Endothelial cell of umbilical vein (primary cell): ENCODE results near the gene SORCS2. TPM values are rescaled to one million over a fixed set of nuclear protein-coding genes. Genes with fewer than 3 reads are reported as not detected.

ENCODE experiments used
- BruUV-seq: library from RNA; stranded (reverse); fragments of 400-500 nt; replicated peaks from 2 replicates; lab custom pipeline; 2021; lab: Mats Ljungman, UMichigan
- CTCF ChIA-PET: fragments of 300-600, 350-600 bp; sonication (Branson Sonifier 250); formaldehyde crosslinking; loops from one replicate; lab custom pipeline; 2021; ENCODE audit warnings: antibody characterized with exemption, inconsistent platforms; lab: Charles Lee
- POLR2A ChIA-PET: fragments of 300-600, 350-600 bp; sonication (Branson Sonifier 250); formaldehyde crosslinking; loops from one replicate; lab custom pipeline; 2021; ENCODE audit warnings: antibody characterized with exemption, inconsistent platforms; lab: Charles Lee
- DNase-seq: peaks from one replicate; pipeline ENCODE4 v3.0.0-alpha.2; 2011; ENCODE audit warnings: low read depth, low spot score
- FAIRE-seq: peaks from 2 replicates; lab custom pipeline; 2011; peaks lifted over from hg19 to GRCh38; lab: Jason Lieb, UNC
- H2AFZ ChIP-seq: 2 replicates; pipeline ENCODE4 v1.6.0; 2012; ENCODE audit warnings: low read depth, low read length, control low read depth, inconsistent platforms
- H3K27ac ChIP-seq: 2 replicates; pipeline ENCODE4 v1.5.1; 2011; ENCODE audit warnings: low read depth, mild to moderate bottlenecking, control low read depth, low read length, moderate library complexity; ENCODE audit not compliant: insufficient read depth
- H3K27me3 ChIP-seq, 2 experiments: 2 replicates each; pipeline versions ENCODE4 v1.6.0 to v1.6.1; 2011; ENCODE audit warnings: low read length in 2 of 2, mixed read lengths in 1 of 2; ENCODE audit not compliant: control insufficient read depth in 2 of 2, insufficient read depth in 2 of 2
- H3K36me3 ChIP-seq, 2 experiments: 2 replicates in 1 of 2; 3 replicates in 1 of 2; pipeline ENCODE4 v1.5.1; 2011; ENCODE audit warnings: low read length in 2 of 2, mild to moderate bottlenecking in 1 of 2, moderate library complexity in 1 of 2; ENCODE audit not compliant: control insufficient read depth in 2 of 2, insufficient read depth in 2 of 2; ENCODE audit errors: extremely low read depth in 1 of 2
- H3K4me1 ChIP-seq: 3 replicates; pipeline ENCODE4 v1.5.1; 2011; ENCODE audit warnings: mild to moderate bottlenecking, low read length; ENCODE audit not compliant: control insufficient read depth, insufficient read depth; ENCODE audit errors: extremely low read depth
- H3K4me2 ChIP-seq: 2 replicates; pipeline ENCODE4 v1.6.1; 2011; ENCODE audit warnings: low read length, control low read depth, mixed read lengths; ENCODE audit not compliant: insufficient read depth
- H3K4me3 ChIP-seq, 3 experiments: fragments of 200-600 bp in 1 of 3; sonication (generic), shearing (Covaris generic) in 1 of 3; replicated peaks in 1 of 3; 2 replicates each; pipeline ENCODE4 v1.5.1; 2011 to 2016; ENCODE audit warnings: control low read depth in 3 of 3, low read length in 3 of 3, mild to moderate bottlenecking in 2 of 3, inconsistent platforms in 1 of 3, low read depth in 1 of 3, moderate library complexity in 1 of 3; ENCODE audit not compliant: insufficient read depth in 1 of 3
- H3K79me2 ChIP-seq: 2 replicates; pipeline ENCODE4 v1.6.0; 2012; ENCODE audit warnings: low read length, inconsistent platforms; ENCODE audit not compliant: control insufficient read depth, insufficient read depth
- H3K9ac ChIP-seq: replicated peaks from 2 replicates; pipeline ENCODE3; 2011; ENCODE audit warnings: low read length, control low read depth; ENCODE audit not compliant: insufficient read depth; ENCODE audit errors: extremely low read depth
- H3K9me1 ChIP-seq: replicated peaks from 3 replicates; pipeline ENCODE4 v1.6.0; 2011; ENCODE audit warnings: mild to moderate bottlenecking, low read length; ENCODE audit not compliant: control insufficient read depth, insufficient read depth; ENCODE audit errors: extremely low read depth
- H3K9me3 ChIP-seq: replicated peaks from 2 replicates; pipeline ENCODE4 v1.5.1; 2012; ENCODE audit warnings: low read length, inconsistent platforms; ENCODE audit not compliant: control insufficient read depth, insufficient read depth
- H4K20me1 ChIP-seq: replicated peaks from 2 replicates; pipeline ENCODE3; 2011; ENCODE audit warnings: mild to moderate bottlenecking, low read length; ENCODE audit not compliant: control insufficient read depth, insufficient read depth; ENCODE audit errors: extremely low read depth
- CTCF ChIP-seq, 2 donors: IDR thresholded peaks; 1 replicate in 1 of 2; 2 replicates in 1 of 2; pipeline ENCODE4 v1.5.1; 2011; ENCODE audit warnings: low read length in 2 of 2, mild to moderate bottlenecking in 2 of 2, moderate library complexity in 2 of 2, control low read depth in 1 of 2, inconsistent platforms in 1 of 2, low read depth in 1 of 2; ENCODE audit not compliant: insufficient read depth in 1 of 2; ENCODE audit errors: extremely low read depth in 1 of 2
- EZH2 ChIP-seq: IDR thresholded peaks from 2 replicates; pipeline ENCODE4 v1.6.1; 2012; ENCODE audit warnings: borderline replicate concordance, low read depth, mild to moderate bottlenecking, moderate library complexity, low read length, inconsistent platforms; ENCODE audit not compliant: severe bottlenecking
- FOS ChIP-seq: IDR thresholded peaks from 2 replicates; pipeline ENCODE4 v1.6.1; 2011; ENCODE audit warnings: mild to moderate bottlenecking, low read length, moderate library complexity, borderline replicate concordance; ENCODE audit not compliant: insufficient read depth
- GATA2 ChIP-seq: IDR thresholded peaks from 2 replicates; pipeline ENCODE4 v1.7.0; 2011; ENCODE audit warnings: low read depth, mild to moderate bottlenecking, moderate library complexity, mixed read lengths, low read length; ENCODE audit not compliant: insufficient read length, insufficient read depth
- JUN ChIP-seq: IDR thresholded peaks from 2 replicates; pipeline ENCODE4 v1.6.1; 2011; ENCODE audit warnings: borderline replicate concordance, low read depth; ENCODE audit not compliant: insufficient read length, insufficient read depth
- MYC ChIP-seq: IDR thresholded peaks from one replicate; pipeline ENCODE4 v1.6.1; 2011; ENCODE audit warnings: mild to moderate bottlenecking, low read depth, low read length
- POLR2A ChIP-seq: IDR thresholded peaks from 2 replicates; pipeline ENCODE4 v1.6.1; 2012; ENCODE audit warnings: low read depth, mild to moderate bottlenecking, control low read depth, low read length
- POLR2AphosphoS5 ChIP-seq: IDR thresholded peaks from 2 replicates; pipeline ENCODE4 v1.6.1; 2012; ENCODE audit warnings: low read depth, mild to moderate bottlenecking, control low read depth, low read length, moderate library complexity; ENCODE audit not compliant: insufficient read depth
- dilution Hi-C: fragments of 300-500 bp; cut with MboI; formaldehyde crosslinking; loops from one replicate; pipeline ENCODE4 v1.15.0; 2019; ENCODE audit warnings: low sequenced_read_pairs; ENCODE audit not compliant: extremely low pct_ligation_motif_present
- intact Hi-C: fragments of 100-400 bp; cut with micrococcal nuclease; formaldehyde crosslinking; loops from one replicate; pipeline ENCODE4 v1.10.0; 2022
- polyA plus RNA-seq, 4 experiments: library from polyadenylated mRNA; depleted of rRNA in 3 of 4; stranded (reverse) in 3 of 4; unstranded in 1 of 4; fragments of >200 nt; gene quantifications; 2 replicates each; pipeline versions ENCODE4 v1.2.1 to v1.2.3, GENCODE V29; 2011 to 2012; ENCODE audit warnings: missing spikeins in 1 of 4
- total RNA-seq: library from RNA; stranded (reverse); gene quantifications from 2 replicates; pipeline ENCODE4 v1.2.3, GENCODE V29; 2021
- TF ChIP-seq, protein P1 (sequence below): IDR thresholded peaks from 2 replicates; pipeline ENCODE4 v1.6.1; 2011; ENCODE audit not compliant: insufficient read depth, insufficient read length

Gene SORCS2
- total and polyA plus RNA-seq, 2 donors (not counting 3 experiments of a cell fraction or from before 2014, with no cell fraction given): not detected

DNA sequence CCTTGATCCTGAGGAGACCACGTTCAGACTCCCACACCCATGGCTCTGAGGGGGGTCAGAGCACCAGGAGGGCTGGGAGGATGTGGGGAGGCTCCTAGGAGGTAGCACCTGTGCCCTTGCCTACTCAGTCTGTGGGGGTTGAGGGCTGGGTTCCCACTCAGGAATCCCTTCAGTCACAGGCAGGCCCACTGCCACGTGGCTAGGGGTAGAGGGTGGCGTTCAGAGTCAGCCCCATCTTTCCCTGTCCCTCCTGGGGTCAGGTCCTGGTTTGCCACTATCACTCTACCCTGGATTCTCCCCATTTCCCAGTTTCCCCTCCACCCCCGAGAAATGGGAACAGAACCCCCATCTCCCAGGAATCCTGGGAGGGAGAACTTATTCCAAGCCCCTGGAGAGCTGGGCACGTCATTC is 131.1 kb downstream of the SORCS2 start:
- Histone ChIP-seq H3K79me2 (no peaks in the 10 kb centered on the region), H3K36me3 (no peaks in the 10 kb centered on the region), H3K27ac (no peak overlapping the region), H3K4me3 (no peak overlapping the region), H4K20me1 (no peaks in the 10 kb centered on the region), H3K27me3 (no peaks in the 10 kb centered on the region), H3K9me1 (no peaks in the 10 kb centered on the region), H3K9ac (no peak overlapping the region), H3K4me2 (no peak overlapping the region), H2AFZ (no peak overlapping the region), H3K9me3 (no peaks in the 10 kb centered on the region), H3K4me1 (no peaks in the 10 kb centered on the region)
- intact Hi-C loops: no loop called here
- no peak for TF ChIP-seq POLR2A
- no peak for TF ChIP-seq GATA2
- TF ChIP-seq POLR2AphosphoS5: no peak
- TF ChIP-seq, protein P1, sequence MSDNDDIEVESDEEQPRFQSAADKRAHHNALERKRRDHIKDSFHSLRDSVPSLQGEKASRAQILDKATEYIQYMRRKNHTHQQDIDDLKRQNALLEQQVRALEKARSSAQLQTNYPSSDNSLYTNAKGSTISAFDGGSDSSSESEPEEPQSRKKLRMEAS: no peak
- TF ChIP-seq JUN: no peak
- TF ChIP-seq CTCF (IDR thresholded peaks at IDR 0.05; ENCODE audit: extremely low read depth in 1 of 2, insufficient read depth in 1 of 2, low read depth in 1 of 2, low read length in 2 of 2): no peak
- TF ChIP-seq FOS: no peak
- no peak for TF ChIP-seq MYC
- TF ChIP-seq EZH2: no peak
- ChIA-PET CTCF (interaction anchor here (0.8 kb wide), 1 partner anchor 10 kb away, joined by 3 read pairs; no protein-coding TSS in a partner anchor), POLR2A (no interaction called here)
- no peak for DNase-seq
- no TSS peak for BruUV-seq
- FAIRE-seq: no peak
- dilution Hi-C loops: no loop called here
